Gastrocnemius medialis (tissue), 4 donors: ENCODE measurements around the gene PSAP.

Source experiments
- POLR2A ChIP-seq, 2 donors: fragments of 450-650 bp; IDR thresholded peaks; one replicate each; pipeline ENCODE4 v1.6.1; 2017; ENCODE audit warnings: antibody characterized with exemption in 2 of 2, mild to moderate bottlenecking in 2 of 2, moderate library complexity in 2 of 2
- TF ChIP-seq, protein P1 (sequence below), 5 experiments: fragments of 450-650 bp in 3 of 5; fragments of 200-600 bp in 2 of 5; sonication (generic) in 2 of 5; IDR thresholded peaks in 4 of 5; conservative IDR thresholded peaks in 1 of 5; 1 replicate in 4 of 5; 2 replicates in 1 of 5; pipeline ENCODE4 v1.5.1; 2016 to 2019; ENCODE audit warnings: antibody characterized with exemption in 5 of 5, mild to moderate bottlenecking in 3 of 5, moderate library complexity in 3 of 5

DNA sequence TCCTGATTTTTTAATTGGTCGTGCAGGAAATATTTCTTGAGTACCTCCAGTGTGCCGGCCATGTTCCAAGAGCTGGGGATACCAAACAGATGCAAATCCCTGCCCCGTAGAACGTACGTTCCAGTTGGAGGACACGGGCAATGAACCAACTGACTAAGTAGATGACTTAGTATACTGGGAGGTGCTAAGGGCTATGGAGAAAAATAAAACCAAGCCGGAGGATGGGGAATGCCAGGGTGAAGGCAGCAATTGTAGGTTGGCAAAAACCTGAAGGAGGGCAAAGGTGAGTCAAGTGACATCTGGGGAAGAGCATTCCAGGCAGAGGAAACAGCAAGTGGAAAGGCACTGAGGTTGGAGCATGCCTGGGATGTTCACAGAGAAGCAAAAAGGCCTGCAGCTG lies 70.9 kb downstream of the PSAP start:
- TF ChIP-seq, protein P1, sequence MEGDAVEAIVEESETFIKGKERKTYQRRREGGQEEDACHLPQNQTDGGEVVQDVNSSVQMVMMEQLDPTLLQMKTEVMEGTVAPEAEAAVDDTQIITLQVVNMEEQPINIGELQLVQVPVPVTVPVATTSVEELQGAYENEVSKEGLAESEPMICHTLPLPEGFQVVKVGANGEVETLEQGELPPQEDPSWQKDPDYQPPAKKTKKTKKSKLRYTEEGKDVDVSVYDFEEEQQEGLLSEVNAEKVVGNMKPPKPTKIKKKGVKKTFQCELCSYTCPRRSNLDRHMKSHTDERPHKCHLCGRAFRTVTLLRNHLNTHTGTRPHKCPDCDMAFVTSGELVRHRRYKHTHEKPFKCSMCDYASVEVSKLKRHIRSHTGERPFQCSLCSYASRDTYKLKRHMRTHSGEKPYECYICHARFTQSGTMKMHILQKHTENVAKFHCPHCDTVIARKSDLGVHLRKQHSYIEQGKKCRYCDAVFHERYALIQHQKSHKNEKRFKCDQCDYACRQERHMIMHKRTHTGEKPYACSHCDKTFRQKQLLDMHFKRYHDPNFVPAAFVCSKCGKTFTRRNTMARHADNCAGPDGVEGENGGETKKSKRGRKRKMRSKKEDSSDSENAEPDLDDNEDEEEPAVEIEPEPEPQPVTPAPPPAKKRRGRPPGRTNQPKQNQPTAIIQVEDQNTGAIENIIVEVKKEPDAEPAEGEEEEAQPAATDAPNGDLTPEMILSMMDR (IDR thresholded peaks at IDR 0.05 in 4 of 5, conservative IDR thresholded peaks at IDR 0.05 in 1 of 5), result no peak
- TF ChIP-seq POLR2A (IDR thresholded peaks at IDR 0.05), result no peak
